K562 (cell line): ENCODE measurements around the gene LPCAT3. TPM values are rescaled to one million over a fixed set of nuclear protein-coding genes. Genes with fewer than 3 reads are reported as not detected.
A peak's percentile ranks its signal among the peaks of the same experiment; 100 is the strongest.

ENCODE experiments used
- CBFA2T3 ChIP-seq: fragments of 450-650 bp; IDR thresholded peaks from 2 replicates; pipeline ENCODE4 v1.6.1; 2017
- CBX2 ChIP-seq: fragments of 200-600 bp; sonication (generic); IDR thresholded peaks from one replicate; pipeline ENCODE4 v1.6.1; 2012; ENCODE audit warnings: mild to moderate bottlenecking, low read length, inconsistent platforms; ENCODE audit not compliant: insufficient read depth, poor library complexity, severe bottlenecking
- CTBP1 ChIP-seq: fragments of 450-650 bp; IDR thresholded peaks from 2 replicates; pipeline ENCODE4 v1.6.1; 2016; ENCODE audit warnings: borderline replicate concordance
- ETV6 ChIP-seq, 3 experiments: fragments of 150-350 bp in 1 of 3; sonication (generic) in 1 of 3; formaldehyde crosslinking in 1 of 3; IDR thresholded peaks; 2 replicates each; pipeline versions ENCODE4 v1.6.1 to v1.8.0; 2014 to 2022; ENCODE audit warnings: borderline replicate concordance in 2 of 3, low read depth in 2 of 3, antibody characterized with exemption in 1 of 3, low read length in 1 of 3, mild to moderate bottlenecking in 1 of 3, missing genetic modification reagents in 1 of 3
- FIP1L1 ChIP-seq: fragments of 200-400 bp; formaldehyde crosslinking; IDR thresholded peaks from 2 replicates; pipeline ENCODE4 v1.6.1; 2018; ENCODE audit warnings: mild to moderate bottlenecking, low read depth, low read length; ENCODE audit not compliant: poor library complexity, severe bottlenecking
- HMG20A ChIP-seq: fragments of 450-650 bp; formaldehyde crosslinking; conservative IDR thresholded peaks from 2 replicates; pipeline ENCODE4 v1.4.0; 2020; ENCODE audit warnings: mild to moderate bottlenecking, mixed read lengths
- HNRNPLL ChIP-seq: fragments of 200-400 bp; formaldehyde crosslinking; IDR thresholded peaks from 2 replicates; pipeline ENCODE4 v1.6.1; 2017; ENCODE audit warnings: low read length, low read depth, mild to moderate bottlenecking; ENCODE audit not compliant: poor library complexity, severe bottlenecking
- KDM2B ChIP-seq: fragments of 250-450 bp; sonication (Bioruptor Pico); IDR thresholded peaks from 2 replicates; pipeline ENCODE4 v1.8.0; 2021; ENCODE audit warnings: mild to moderate bottlenecking, moderate library complexity
- MTA2 ChIP-seq: fragments of 450-650 bp; IDR thresholded peaks from 2 replicates; pipeline ENCODE4 v1.6.1; 2016; ENCODE audit warnings: low read depth
- POLR2G ChIP-seq: fragments of 200-400 bp; formaldehyde crosslinking; IDR thresholded peaks from 2 replicates; pipeline ENCODE4 v1.6.1; 2017; ENCODE audit warnings: low read depth, mild to moderate bottlenecking, antibody characterized with exemption, low read length, moderate library complexity
- RBM34 ChIP-seq: fragments of 200-400 bp; formaldehyde crosslinking; IDR thresholded peaks from 2 replicates; pipeline ENCODE4 v1.6.1; 2018; ENCODE audit warnings: low read length, borderline replicate concordance; ENCODE audit not compliant: insufficient read depth
- RCOR1 ChIP-seq, 2 experiments: IDR thresholded peaks; 2 replicates each; pipeline ENCODE4 v1.6.1; 2012; ENCODE audit warnings: low read depth in 2 of 2, low read length in 2 of 2, borderline replicate concordance in 1 of 2, improper control_type of control experiment in 1 of 2
- SETDB1 ChIP-seq: IDR thresholded peaks from one replicate; pipeline ENCODE4 v1.6.1; 2012; ENCODE audit warnings: low read length, control low read depth, inconsistent platforms
- SRSF7 ChIP-seq: fragments of 200-400 bp; formaldehyde crosslinking; optimal IDR thresholded peaks from 2 replicates; pipeline ENCODE3; 2017; ENCODE audit warnings: mild to moderate bottlenecking, low read depth, low read length
- ZNF263 ChIP-seq: sonication (generic); formaldehyde crosslinking; IDR thresholded peaks from 2 replicates; pipeline ENCODE4 v1.8.0; 2022; ENCODE audit warnings: mild to moderate bottlenecking, missing genetic modification reagents, borderline replicate concordance
- polyA plus RNA-seq, 8 experiments: library from polyadenylated mRNA; depleted of rRNA in 4 of 8; stranded (reverse) in 5 of 8; unstranded in 3 of 8; fragments of >200 nt; fragmentation: Nextera tagmentation in 2 of 8; fragmentation: Illumina TruSeq in 1 of 8; extraction: Ambion mirVana in 2 of 8; extraction: Trizol in 1 of 8; gene quantifications; 2 replicates each; pipeline versions ENCODE4 v1.2.1 to v1.2.3, GENCODE V29; 2011 to 2014; ENCODE audit warnings: inconsistent platforms in 1 of 8, missing spikeins in 1 of 8
- total RNA-seq, 7 experiments: library from RNA; depleted of rRNA in 6 of 7; stranded (reverse); fragments of >200 nt in 6 of 7; fragmentation: Illumina TruSeq in 2 of 7; extraction: Trizol in 2 of 7; gene quantifications; 2 replicates each; pipeline versions ENCODE4 v1.2.1 to v1.2.3, GENCODE V29; 2011 to 2021; ENCODE audit warnings: low replicate concordance in 1 of 7
- TF ChIP-seq, protein P1 (sequence below): fragments of 450-650 bp; formaldehyde crosslinking; IDR thresholded peaks from 2 replicates; pipeline ENCODE4 v1.4.0; 2022; ENCODE audit warnings: missing genetic modification characterization
- TF ChIP-seq, protein P2 (sequence below), 2 experiments: fragments of 200-800 bp in 1 of 2; sonication (Bioruptor generic) in 1 of 2; sonication (generic) in 1 of 2; formaldehyde crosslinking in 1 of 2; IDR thresholded peaks in 1 of 2; conservative IDR thresholded peaks in 1 of 2; 2 replicates each; pipeline versions ENCODE4 v1.5.0 to v1.6.1; 2016 to 2020; ENCODE audit warnings: missing compliant biosample characterization in 1 of 2, missing genetic modification characterization in 1 of 2, missing genetic modification reagents in 1 of 2
- TF ChIP-seq, protein P3 (sequence below): fragments of 450-650 bp; IDR thresholded peaks from one replicate; pipeline ENCODE4 v1.6.1; 2018; ENCODE audit warnings: mild to moderate bottlenecking, moderate library complexity; ENCODE audit not compliant: partially characterized antibody
- TF ChIP-seq, protein P4 (sequence below): fragments of 450-650 bp; conservative IDR thresholded peaks from 2 replicates; pipeline ENCODE4 v1.6.1; 2016; ENCODE audit warnings: missing genetic modification characterization, low read depth, mild to moderate bottlenecking, missing compliant biosample characterization, moderate library complexity
- TF ChIP-seq, protein P5 (sequence below): fragments of 450-650 bp; IDR thresholded peaks from 2 replicates; pipeline ENCODE4 v1.6.1; 2018; ENCODE audit warnings: mild to moderate bottlenecking, low read depth; ENCODE audit not compliant: partially characterized antibody

Gene LPCAT3
- total and polyA plus RNA-seq, 9 of the 15 experiments (the other 6 are each of a cell fraction or from before 2014, with no cell fraction given) = 4.9 to 52.5 (median 25.3) TPM

DNA sequence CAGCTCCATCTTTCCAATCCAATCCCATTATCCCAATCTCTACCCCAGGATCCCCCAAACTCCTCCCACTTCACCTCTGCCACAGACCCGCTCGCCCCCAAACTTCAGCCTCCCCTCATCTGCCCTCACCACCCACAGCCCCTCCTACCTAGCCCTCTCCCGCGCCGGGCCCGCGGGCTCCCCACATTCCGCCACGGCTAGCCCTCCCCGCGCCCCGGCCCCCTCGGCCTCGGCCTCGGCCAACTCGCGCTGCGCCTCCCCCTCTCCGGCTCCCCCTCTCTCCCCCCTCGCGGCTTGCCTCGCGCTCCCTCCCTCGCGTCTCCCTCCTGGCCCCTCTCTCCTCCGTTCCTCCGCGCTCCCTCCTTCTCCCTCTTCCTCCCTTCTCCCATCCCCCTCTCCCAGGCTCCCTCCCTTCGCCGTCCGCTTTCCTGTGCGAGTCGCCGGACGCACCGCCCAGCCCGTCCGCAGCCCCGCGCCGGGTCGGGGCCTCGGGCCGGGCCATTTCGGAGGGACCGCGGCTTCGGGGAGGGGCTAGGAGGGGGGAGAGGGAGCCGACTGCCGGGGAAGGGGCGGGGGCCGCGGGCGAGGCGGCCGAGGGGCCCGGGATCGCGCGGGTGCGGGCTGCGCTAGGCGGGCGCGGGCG, 90.8 kb downstream of the LPCAT3 start, which contains the start of gene ATN1 (continued):
- TF ChIP-seq, protein P1, sequence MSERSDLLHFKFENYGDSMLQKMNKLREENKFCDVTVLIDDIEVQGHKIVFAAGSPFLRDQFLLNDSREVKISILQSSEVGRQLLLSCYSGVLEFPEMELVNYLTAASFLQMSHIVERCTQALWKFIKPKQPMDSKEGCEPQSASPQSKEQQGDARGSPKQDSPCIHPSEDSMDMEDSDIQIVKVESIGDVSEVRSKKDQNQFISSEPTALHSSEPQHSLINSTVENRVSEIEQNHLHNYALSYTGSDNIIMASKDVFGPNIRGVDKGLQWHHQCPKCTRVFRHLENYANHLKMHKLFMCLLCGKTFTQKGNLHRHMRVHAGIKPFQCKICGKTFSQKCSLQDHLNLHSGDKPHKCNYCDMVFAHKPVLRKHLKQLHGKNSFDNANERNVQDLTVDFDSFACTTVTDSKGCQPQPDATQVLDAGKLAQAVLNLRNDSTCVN (CRISPR knock-in tag) = no peak
- peak; percentile 81 for TF ChIP-seq POLR2G
- TF ChIP-seq KDM2B (CRISPR knock-in tag) = no peak
- no peak for TF ChIP-seq RCOR1 (IDR thresholded peaks at IDR 0.05; ENCODE audit: borderline replicate concordance in 1 of 2, low read depth in 2 of 2, low read length in 2 of 2)
- TF ChIP-seq ETV6 (IDR thresholded peaks at IDR 0.05; ENCODE audit: borderline replicate concordance in 1 of 2, low read depth in 2 of 2, low read length in 1 of 2) = no peak
- TF ChIP-seq ETV6 (CRISPR knock-in tag; IDR thresholded peaks at IDR 0.05; ENCODE audit: borderline replicate concordance) = no peak
- TF ChIP-seq HMG20A = no peak
- TF ChIP-seq MTA2 = no peak
- no peak for TF ChIP-seq CBX2
- TF ChIP-seq SETDB1 = no peak
- TF ChIP-seq, protein P2, sequence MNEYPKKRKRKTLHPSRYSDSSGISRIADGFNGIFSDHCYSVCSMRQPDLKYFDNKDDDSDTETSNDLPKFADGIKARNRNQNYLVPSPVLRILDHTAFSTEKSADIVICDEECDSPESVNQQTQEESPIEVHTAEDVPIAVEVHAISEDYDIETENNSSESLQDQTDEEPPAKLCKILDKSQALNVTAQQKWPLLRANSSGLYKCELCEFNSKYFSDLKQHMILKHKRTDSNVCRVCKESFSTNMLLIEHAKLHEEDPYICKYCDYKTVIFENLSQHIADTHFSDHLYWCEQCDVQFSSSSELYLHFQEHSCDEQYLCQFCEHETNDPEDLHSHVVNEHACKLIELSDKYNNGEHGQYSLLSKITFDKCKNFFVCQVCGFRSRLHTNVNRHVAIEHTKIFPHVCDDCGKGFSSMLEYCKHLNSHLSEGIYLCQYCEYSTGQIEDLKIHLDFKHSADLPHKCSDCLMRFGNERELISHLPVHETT (CRISPR knock-in tag; conservative IDR thresholded peaks at IDR 0.05 in 1 of 2, IDR thresholded peaks at IDR 0.05 in 1 of 2) = no peak
- no peak for TF ChIP-seq ZNF263
- no peak for TF ChIP-seq FIP1L1
- TF ChIP-seq, protein P3, sequence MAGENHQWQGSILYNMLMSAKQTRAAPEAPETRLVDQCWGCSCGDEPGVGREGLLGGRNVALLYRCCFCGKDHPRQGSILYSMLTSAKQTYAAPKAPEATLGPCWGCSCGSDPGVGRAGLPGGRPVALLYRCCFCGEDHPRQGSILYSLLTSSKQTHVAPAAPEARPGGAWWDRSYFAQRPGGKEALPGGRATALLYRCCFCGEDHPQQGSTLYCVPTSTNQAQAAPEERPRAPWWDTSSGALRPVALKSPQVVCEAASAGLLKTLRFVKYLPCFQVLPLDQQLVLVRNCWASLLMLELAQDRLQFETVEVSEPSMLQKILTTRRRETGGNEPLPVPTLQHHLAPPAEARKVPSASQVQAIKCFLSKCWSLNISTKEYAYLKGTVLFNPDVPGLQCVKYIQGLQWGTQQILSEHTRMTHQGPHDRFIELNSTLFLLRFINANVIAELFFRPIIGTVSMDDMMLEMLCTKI = no peak
- TF ChIP-seq SRSF7 = no peak
- TF ChIP-seq CTBP1 = 0 out of 2 replicates have a peak, but pooled peaks have one; percentile 37
- TF ChIP-seq HNRNPLL = no peak
- no peak for TF ChIP-seq CBFA2T3
- TF ChIP-seq, protein P4, sequence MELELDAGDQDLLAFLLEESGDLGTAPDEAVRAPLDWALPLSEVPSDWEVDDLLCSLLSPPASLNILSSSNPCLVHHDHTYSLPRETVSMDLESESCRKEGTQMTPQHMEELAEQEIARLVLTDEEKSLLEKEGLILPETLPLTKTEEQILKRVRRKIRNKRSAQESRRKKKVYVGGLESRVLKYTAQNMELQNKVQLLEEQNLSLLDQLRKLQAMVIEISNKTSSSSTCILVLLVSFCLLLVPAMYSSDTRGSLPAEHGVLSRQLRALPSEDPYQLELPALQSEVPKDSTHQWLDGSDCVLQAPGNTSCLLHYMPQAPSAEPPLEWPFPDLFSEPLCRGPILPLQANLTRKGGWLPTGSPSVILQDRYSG (tag) = no peak
- TF ChIP-seq, protein P5, sequence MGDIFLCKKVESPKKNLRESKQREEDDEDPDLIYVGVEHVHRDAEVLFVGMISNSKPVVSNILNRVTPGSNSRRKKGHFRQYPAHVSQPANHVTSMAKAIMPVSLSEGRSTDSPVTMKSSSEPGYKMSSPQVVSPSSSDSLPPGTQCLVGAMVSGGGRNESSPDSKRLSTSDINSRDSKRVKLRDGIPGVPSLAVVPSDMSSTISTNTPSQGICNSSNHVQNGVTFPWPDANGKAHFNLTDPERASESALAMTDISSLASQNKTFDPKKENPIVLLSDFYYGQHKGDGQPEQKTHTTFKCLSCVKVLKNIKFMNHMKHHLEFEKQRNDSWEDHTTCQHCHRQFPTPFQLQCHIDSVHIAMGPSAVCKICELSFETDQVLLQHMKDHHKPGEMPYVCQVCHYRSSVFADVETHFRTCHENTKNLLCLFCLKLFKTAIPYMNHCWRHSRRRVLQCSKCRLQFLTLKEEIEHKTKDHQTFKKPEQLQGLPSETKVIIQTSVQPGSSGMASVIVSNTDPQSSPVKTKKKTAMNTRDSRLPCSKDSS = no peak
- no peak for TF ChIP-seq RBM34
